HG02884 (cell line): ENCODE data around the gene FAM32A.

ENCODE experiments used
- ATAC-seq: cut with Tn5 transposase; IDR thresholded peaks from one replicate; pipeline ENCODE4 v1.9.1; 2021; ENCODE audit warnings: mild to moderate bottlenecking, moderate library complexity; ENCODE audit not compliant: unreplicated experiment

FAM32A gene

DNA sequence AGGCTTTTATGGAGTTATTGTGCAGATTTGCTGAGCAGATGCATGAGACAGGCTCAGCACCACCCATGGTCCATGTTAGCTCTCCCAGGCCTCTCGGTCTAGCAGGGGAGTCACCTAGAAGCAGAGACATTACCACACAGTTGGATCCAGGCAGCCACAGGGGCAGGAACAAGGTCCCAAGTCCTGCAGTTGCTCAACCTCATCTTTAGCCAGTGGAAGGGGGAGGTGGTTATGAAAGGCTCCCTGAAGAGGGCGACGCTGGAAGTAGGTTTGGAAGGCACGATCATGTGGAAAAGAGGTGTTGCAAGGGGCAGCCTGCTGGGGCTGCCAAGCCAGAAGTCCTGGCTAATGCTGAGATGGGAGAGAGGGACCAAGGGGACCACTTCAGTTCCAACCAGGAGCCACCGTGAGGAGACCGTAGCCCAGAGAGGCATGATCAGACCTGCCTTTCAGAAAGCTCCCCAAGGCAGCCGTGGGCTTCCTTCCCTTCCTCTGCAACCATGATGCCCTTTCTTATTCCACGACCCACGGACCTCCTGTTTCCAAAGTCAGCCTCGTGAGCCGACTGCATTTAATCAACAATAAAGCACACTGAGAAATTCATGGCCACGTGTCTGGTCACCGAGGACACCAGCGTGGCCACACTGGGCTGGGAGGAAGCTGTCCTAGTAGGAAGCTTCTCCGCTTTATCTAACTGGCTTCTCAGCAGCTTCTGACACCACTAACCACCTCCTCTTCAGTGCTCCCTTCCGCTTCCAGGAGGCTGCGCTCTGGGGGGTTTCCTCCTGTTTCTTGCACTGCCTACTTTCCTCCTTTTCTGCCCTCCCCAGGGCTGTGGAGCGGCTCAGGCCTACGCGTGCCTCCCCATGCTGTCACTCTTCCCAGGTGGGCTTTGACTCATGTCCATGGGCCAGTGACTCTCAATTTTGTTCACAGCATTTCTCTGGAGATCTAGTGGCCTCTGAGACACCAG lies 15.1 kb downstream of the FAM32A start:
- ATAC-seq = no peak

DNA sequence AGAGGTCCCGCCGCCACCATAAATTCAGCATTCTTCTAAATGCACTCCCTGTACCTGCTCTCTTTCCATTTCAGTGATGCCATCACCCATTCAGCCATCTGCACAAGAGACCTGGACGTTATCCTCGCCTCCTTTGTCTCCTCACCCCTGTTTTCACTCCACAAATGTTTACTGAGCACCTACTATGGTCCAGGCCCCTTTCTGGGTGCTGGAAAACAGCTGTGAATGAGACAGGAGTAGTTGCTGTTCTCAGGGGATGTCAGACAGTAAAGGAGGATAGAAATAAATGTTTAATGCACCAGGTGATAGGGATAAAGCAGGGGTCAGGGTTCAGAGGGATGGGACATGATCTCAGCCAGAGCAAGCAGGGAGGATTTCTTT lies 15.8 kb downstream of the FAM32A start:
- no peak for ATAC-seq

DNA sequence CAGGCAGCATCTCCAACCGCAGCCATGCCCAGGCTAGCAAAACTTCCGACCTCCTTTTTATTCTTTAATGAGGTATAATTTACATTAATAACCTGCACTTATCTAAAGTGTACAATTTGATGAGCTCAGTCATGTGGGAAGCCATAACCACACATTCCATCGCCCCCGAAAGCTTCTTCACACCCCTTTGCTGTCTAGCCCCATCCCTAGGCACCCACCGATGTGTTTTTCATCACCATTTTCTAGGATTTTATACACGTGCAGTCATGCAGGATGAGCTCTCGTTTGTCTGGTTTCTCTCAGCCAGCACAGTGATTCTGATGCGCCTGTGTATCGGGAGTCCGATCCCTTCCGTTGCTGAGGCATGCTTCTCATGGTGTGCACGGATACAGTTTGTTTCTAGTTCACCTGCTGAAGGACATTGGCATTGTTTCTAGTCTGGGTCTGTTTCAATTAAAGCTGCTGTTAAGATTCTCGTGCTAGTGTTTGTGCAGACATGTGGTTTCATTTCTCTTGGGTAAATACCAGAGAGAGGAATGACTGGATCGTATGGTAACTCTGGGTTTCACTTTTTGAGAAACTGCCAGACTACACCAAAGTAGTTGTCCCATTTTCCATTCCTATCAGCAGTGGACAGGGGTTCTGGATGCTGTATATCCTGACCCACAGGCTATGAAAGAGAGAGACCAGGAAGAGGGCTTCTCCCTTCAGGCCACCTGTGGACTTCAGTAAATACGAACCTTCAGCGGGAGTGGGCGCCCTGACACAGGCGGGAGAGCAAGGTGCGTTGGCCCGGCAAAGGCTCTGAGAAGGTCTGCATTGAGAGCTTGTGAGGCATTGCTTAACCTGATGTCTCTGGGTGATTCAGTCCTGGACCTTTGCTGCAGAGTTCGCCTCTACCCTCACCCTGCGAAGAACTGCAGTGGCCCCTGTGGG lies 17.4 kb downstream of the FAM32A start:
- ATAC-seq = no peak

DNA sequence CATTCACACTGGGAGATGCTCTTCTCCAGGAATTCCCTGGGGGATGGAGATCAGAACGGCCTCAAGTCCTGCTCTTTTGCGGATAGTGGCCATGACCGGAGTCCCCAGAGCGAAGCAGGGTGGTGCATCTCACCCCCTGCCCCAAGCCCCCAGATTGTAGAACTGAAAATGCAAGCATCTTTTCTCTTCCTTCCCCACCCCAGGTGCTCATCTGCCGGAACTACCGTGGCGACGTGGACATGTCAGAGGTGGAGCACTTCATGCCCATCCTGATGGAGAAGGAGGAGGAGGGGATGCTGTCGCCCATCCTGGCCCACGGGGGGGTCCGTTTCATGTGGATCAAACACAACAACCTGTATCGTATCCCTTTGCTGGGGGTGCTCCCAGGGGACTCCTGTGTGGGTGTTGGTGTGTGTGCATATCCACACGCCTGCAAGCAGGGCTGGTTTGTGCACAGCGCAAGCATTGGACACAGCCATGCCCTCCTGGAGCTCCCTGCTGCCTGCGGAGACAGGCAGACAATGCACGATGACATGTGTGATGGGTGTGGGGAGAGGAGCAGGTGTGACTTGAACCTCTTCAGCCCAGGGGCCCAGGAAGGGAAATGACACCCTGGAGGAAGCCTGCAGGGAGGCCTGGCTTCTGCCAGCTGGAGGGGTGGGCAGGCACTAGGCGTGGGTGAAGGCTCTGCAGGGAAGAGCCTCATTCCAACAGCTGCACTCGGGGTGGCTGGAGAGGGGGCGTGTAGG lies 18.2 kb downstream of the FAM32A start:
- no peak for ATAC-seq

DNA sequence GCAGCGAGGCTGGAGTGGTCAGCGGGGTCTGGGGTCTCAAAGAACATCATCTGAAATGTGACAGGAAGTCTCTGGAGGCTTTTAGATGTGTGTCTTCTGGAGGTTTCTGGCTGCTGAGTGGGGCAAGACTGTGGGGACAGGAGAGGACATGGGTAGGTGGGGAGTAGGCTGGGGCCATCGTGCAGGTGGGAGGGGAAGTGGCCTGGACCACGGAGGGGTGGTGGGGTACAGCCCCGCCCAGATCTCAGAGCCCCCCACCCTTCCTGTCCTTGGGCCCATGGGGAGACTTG lies 18.7 kb downstream of the FAM32A start:
- ATAC-seq = no peak

DNA sequence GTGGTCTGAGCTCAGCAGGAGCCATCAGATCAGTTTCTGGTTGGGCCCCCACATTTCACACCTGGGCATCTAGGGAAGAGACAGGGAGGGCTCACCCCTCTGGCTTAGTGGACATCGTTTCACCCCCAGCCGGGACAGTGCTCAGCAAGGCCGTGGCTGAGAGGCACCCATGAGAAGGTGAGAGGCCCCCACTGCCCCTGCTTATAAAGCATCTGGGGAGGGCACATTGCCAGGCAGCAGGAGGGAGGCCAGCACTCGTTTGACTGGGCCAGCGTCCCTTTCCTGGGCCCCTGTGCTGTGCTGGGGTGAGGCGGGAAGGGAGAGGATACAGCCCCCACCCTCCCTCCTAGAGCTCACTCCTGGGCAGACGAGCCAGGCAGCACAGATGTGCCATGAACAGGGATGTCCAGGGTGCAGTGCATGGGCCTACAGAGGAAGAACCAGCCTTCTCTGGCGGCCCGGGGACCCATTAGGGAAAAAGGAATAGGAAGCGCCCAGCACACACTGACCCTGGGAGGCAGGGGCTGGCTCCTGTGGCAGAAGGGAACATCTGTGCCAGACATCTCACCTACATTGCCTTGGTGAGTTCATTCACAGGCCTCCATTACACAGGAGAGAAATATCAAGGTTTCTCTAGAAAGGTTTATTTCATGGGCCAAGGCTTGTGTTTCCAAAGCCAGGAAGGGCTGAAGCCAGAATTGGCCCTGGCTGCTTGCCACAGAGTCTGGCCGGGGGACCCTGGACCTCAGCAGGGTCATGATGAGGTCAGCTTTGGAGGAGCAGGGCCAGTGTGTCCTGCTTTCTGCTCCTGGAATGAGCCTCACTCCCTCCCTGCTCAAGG lies 20.2 kb downstream of the FAM32A start:
- ATAC-seq = no peak

DNA sequence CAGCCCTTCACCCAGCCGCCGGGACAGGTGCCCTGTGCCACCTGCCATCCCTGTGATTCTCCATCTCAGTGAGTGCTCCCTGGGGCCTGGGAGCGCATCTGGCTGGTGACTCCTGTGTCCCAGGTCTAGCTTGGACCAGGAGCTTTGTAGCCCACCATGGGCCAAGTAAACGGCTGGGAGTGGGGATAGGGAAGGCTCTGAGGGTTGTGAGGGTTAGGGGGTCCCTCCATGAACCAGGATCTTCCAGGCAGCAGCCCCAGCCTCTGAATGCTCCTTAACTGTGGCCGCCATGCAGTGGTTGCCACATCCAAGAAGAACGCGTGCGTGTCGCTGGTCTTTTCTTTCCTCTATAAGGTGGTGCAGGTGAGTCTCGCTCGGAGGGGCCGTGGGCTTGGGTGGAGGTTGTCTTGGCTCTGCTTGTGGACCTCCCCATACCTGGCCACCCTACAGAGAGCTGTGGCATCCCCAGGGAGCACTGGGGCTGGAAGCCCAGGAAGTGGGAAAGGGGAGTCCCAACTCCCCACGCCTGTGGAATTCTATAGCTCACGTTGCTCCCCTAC lies 20.9 kb downstream of the FAM32A start:
- ATAC-seq = no peak

DNA sequence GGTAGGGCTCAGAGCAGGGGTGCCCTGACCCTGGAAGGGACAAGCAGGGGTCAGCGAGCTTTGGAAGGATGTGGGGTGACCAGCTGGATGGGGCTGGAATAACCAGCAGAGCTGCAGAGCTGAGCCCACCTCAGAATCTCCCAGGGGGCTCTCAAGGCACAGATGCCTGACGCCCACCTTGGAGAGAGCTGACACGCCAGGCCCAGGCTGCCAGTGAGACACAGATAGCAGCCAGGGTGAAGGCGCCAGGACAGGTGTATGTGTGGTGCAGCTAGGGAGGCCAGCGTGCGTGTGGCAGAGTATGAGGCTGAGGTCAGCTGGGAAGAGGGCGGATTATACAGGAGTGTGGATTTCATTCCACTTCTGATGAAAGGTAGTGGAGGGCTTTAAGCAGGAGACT lies 21.4 kb downstream of the FAM32A start:
- no peak for ATAC-seq

DNA sequence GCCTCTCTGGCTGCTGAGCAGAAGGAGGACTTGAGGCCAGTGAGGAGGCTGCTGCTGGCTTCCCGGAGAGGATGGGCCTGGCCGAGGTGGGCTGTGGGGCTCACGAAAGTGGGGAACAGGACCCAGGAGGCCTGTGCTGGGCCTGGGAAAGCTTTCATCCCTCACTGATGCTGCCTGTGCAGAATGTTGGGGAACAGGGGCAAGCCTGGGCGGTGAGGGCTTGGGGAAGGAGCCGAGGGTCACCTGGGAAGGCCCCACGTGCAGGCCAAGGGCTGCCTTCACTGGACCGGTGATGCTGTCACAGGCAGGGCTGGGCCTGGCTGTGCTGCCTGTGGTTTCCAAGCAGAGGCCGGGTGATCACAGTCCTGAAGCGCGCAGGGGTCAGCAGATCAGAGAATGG lies 21.9 kb downstream of the FAM32A start:
- ATAC-seq = no peak

DNA sequence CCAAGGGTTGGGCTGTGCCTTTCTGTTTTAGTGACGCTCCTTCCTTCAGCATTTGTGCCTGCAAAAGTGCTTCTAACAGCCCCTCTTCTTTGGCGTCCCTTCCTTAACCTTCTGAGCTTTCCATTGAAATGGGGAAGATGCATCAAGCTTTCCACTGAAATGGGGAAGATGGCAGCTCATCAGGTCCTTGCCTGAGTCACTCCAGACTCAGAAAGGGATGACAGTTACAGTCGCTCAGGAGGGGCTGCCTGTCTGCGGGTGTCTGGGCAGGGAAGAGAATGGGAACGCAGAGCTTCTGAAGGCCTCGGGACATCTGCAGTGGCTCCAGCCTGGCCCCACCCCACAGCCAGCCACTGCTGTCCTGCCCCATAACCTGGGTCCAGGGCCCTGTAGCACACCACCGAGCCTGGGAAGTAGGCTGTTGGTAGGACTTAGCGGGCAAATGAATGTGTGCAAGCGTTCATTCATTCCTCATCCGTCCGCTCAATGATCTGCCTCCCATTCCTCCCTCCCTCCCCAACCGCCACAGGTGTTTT lies 22.3 kb downstream of the FAM32A start:
- ATAC-seq = no peak

DNA sequence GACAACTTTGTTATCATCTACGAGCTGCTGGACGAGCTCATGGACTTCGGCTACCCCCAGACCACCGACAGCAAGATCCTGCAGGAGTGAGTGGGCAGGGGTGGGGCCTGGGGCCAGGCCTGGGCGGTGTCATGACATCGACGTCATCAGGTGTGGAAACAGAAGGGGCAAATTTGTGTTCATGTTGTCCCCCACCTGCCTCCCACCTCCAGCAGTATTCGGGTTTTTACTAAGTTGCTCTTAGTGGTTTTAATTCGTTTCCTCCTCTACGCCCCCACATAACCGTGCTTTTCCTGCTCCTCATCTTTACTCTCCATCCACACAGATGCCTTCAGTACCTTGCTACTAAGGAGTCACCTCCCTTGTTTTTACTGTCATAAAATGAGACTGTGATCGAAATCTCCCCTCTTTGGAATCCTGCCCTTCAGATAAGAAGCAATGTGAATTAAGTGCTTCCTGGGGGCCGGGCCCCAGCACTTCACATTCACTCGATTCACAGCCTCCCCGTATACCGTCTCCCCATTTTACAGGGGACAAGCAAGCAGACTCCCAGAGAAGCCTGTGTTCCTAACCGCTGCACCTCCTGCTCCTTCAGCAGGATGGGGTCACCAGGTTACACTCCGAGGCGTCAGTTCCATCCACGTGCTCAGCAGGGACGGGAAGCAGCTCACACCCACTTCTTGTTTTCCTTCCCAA lies 23.0 kb downstream of the FAM32A start:
- ATAC-seq = no peak

DNA sequence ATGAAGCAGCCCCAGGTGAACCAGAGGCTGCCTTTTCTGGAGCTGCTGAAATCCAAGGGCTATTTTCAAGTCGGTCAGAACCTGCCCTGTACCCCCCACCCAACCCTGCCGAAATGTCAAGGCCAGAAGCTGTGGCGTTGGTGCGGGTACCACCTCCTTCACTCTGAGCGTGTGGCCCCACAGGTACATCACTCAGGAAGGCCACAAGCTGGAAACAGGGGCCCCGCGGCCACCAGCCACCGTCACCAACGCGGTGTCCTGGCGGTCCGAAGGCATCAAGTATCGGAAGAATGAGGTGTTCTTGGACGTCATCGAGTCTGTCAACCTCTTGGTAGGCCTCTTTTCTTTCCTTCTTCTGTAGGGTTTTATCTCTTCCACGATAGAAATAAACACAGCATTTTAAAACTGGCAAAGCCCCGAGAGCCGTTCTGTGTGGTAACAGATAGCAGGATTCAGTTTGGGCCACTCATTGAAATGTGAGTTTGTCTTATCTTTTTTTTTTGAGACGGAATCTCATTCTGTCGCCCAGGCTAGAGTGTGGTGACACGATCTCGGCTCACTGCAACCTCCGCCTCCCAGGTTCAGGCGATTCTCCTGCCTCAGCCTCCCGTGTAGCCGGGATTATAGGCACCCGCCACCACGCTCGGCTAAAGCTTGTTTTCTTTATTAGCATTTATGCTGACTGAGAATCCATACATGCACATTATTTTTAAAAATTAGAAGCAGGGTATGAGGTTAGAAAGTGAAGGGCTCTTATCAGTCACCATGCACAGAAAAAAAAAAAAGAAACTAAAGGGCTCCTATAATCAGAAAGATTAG lies 23.8 kb downstream of the FAM32A start:
- no peak for ATAC-seq

DNA sequence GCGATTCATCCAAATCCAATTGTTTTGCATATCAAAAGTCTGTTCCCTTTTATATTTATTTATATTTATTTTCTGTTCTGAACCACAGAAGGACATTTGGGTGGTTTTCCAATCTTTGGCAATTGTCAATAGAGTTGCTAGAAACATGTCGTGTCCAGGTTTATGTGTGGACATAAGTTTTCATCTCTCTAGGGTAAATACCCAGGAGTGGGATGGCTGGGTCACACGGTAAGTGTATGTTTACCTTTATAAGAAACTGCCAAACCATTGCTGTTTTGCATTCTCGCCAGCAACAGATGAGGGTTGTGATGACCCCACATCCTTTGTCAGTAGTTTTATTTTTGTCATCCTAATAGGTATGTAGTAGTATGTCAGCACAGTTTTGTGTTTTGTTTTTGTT lies 25.0 kb downstream of the FAM32A start:
- ATAC-seq = no peak

DNA sequence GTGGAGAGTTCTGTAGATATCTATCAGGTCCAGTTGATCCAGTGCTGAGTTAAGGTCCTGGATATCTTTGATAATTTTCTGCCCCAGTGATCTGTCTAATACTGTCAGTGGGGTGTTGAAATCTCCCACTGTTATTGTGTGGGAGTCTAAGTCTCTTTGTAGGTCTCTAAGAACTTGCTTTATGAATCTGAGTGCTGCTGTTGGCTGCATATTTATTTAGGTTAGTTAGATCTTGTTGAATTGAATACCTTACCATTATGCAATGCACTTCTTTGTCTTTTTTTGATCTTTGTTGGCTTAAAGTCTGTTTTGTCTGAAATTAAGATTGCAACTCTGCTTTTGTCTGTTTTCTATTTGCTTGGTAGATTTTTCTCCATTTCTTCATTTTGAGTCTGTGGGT lies 27.9 kb downstream of the FAM32A start:
- no peak for ATAC-seq

DNA sequence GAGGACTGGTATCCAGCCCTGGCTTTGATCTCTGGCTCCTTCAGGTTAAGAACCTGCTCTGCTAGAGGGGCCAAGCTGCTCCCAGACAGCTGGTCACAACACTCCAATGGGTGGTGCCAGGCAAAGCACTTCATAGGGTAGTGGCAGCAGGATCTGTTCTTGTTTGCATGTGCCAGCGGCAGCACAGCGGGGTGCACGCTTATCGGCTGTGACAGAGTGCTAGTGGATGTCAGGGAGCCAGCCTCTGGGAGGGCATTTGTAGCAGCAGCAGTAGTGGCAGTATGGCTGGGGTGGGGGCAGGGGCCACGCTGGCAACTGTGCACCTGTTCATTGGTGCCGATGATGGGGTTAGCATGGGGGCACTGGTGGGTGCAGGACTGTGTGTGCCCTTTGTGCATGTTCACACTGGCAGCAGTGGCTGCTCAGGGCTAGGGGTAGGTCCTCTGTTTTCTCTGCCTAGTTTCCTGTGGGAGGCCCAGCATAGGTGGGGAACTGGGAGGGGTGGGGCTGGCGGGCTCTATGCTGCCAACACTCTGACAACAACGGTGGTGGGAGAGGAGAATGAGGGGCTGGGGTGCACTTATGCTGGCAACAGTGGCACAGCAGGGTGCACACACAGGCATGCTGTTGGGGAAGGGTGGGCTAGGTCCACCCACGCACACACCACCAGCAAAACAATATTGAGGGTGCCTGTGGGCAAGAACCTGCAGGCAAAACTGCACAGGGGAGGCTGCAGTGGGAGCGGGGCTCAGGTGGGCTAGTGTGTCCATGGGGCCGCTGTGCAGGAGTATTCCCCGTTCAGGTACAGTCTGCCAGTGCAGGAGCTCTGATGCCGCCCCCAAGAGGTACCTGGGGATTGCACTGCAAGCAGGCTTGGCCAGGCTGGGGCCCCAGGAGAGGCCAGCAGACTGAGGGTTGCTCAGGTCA lies 31.8 kb downstream of the FAM32A start:
- no peak for ATAC-seq

DNA sequence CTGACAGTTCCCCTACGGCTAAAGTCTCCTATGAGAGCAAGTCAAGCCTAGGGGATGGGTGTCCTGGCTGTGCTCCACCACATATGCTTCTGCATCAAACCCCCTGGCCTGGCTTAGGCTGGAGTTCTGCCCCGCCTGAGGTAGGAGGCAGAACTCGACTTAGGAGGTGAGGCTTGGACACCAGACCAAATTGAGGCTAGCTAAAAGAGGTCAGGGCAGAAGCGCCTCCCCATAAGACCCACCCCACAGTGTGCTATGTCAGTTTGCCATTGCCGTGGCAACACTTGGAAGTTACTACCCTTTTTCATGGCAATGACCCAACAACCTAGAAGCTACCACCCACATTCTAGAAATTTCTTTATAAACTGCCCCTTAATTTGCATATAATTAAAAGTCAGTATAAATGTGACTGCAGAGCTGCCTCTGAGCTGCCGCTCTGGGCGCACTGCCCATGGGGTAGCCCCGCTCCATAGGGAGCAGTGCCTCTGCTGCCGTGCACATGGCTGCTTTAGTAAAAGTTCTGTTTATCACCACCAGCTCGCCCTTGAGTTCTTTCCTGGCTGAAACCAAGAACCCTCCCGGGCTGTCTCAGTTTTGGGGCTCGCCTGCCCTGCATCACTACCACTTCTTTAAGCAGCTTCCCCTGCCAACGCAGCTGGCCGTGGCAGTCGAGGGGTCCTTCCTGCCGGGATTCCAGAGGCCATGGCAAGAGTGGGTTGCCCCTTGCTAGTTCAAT lies 32.7 kb downstream of the FAM32A start:
- no peak for ATAC-seq

DNA sequence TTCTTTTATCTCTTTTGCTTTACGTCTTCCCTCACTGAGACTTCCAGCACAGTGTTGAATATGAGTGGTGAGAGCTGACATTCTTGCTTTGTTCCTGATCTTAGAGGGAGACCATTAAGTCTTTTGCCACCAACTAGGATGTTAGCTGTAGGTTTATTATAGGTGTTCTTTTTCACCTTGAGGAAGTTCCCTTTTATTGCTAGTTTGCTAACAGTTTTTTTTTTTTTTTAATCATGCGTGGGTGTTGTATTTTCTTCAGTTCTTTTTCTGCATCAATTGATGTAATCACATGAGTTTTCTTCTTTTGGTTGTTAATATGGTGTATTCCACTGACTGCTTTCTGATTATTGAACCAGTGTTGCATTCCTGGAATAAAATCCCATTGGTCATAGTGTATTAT lies 33.6 kb downstream of the FAM32A start:
- no peak for ATAC-seq
